NCI-H1436 treated with DMSO at 0.1 percent for 48 hours (cell line): ENCODE data around the gene GNAZ.

Experiments
- DNase-seq: peaks from one replicate; lab custom pipeline; 2025; lab: John Stamatoyannopoulos, UW

GNAZ gene

GRCh38 chr22:23155143-23155542 is 84.8 kb downstream of the GNAZ start:
- DNase-seq: no peak

GRCh38 chr22:23155831-23156230 is 85.5 kb downstream of the GNAZ start:
- no peak for DNase-seq

- no peak for DNase-seq
Observed at GRCh38 chr22:23156286-23156685, 86.0 kb downstream of the GNAZ start.

GRCh38 chr22:23157560-23158515 is 87.5 kb downstream of the GNAZ start:
- DNase-seq: no peak

- DNase-seq: no peak
Observed at GRCh38 chr22:23158516-23159290, 88.4 kb downstream of the GNAZ start.

GRCh38 chr22:23159291-23159630 is 88.9 kb downstream of the GNAZ start:
- DNase-seq: no peak

- DNase-seq: no peak
Observed at GRCh38 chr22:23161029-23161428, 90.7 kb downstream of the GNAZ start.

GRCh38 chr22:23161574-23161973 is 91.3 kb downstream of the GNAZ start:
- DNase-seq: no peak

GRCh38 chr22:23163665-23164064 is 93.3 kb downstream of the GNAZ start:
- no peak for DNase-seq

GRCh38 chr22:23164091-23164490 is 93.8 kb downstream of the GNAZ start:
- no peak for DNase-seq

- no peak for DNase-seq
Observed at GRCh38 chr22:23166042-23166831, 95.9 kb downstream of the GNAZ start.

- no peak for DNase-seq
Observed at GRCh38 chr22:23166841-23167616, 96.7 kb downstream of the GNAZ start.

- DNase-seq: no peak
Observed at GRCh38 chr22:23168391-23169042, 98.2 kb downstream of the GNAZ start.

GRCh38 chr22:23169043-23169406 is 98.7 kb downstream of the GNAZ start:
- DNase-seq: no peak
